HT-29 (cell line): Measurements from ENCODE around the gene TCN2. TPM values are rescaled to one million over a fixed set of nuclear protein-coding genes. Genes with fewer than 3 reads are reported as not detected.
A peak's percentile ranks its signal among the peaks of the same experiment; 100 is the strongest.
"Not testable (repeated sequence)": the region's sequence is repeated elsewhere in the genome, so short reads cannot be mapped to it uniquely, and the experiment has no call there.

Source experiments
- DNase-seq: peaks from one replicate; pipeline ENCODE4 v3.0.0-alpha.2; 2015; ENCODE audit warnings: low spot score
- total RNA-seq: library from RNA; depleted of rRNA; stranded (reverse); fragments of >200 nt; shearing (Covaris generic); gene quantifications from 2 replicates; pipeline ENCODE4 v1.2.3, GENCODE V29; 2014

The TCN2 gene
- total RNA-seq, 1 experiment from 2014 or later = 19.0 TPM

GRCh38 chr22:30609260-30610185 is 2.5 kb downstream of the TCN2 start:
- DNase-seq = peak; percentile 50

GRCh38 chr22:30610299-30610698 is 3.3 kb downstream of the TCN2 start:
- DNase-seq = no peak

- DNase-seq = no peak
Measured at GRCh38 chr22:30611197-30611596, 4.2 kb downstream of the TCN2 start.

- DNase-seq = no peak
Measured at GRCh38 chr22:30612789-30613188, 5.8 kb downstream of the TCN2 start.

- no peak for DNase-seq
Measured at GRCh38 chr22:30614268-30614667, 7.3 kb downstream of the TCN2 start.

- DNase-seq = no peak
Measured at GRCh38 chr22:30614879-30615278, 7.9 kb downstream of the TCN2 start.

GRCh38 chr22:30615543-30615954 is 8.6 kb downstream of the TCN2 start:
- DNase-seq = no peak

- no peak for DNase-seq
Measured at GRCh38 chr22:30617819-30618218, 10.8 kb downstream of the TCN2 start.

GRCh38 chr22:30619909-30620308 is 12.9 kb downstream of the TCN2 start:
- DNase-seq = not testable (repeated sequence)

GRCh38 chr22:30626413-30626812 is 19.4 kb downstream of the TCN2 start:
- DNase-seq = no peak

GRCh38 chr22:30627471-30627870 is 20.5 kb downstream of the TCN2 start:
- no peak for DNase-seq

GRCh38 chr22:30628491-30628890 is 21.5 kb downstream of the TCN2 start:
- DNase-seq = no peak

GRCh38 chr22:30631469-30631868 is 24.5 kb downstream of the TCN2 start:
- DNase-seq = not testable (repeated sequence)

GRCh38 chr22:30634471-30635233 is 27.7 kb downstream of the TCN2 start:
- peak; percentile 85 for DNase-seq

GRCh38 chr22:30635273-30636225 is 28.6 kb downstream of the TCN2 start, which contains the start of gene SLC35E4:
SLC35E4 (plus strand) TSS chr22:30635781; CDS start chr22:30636451, 670 bp downstream.
- peak; percentile 80 for DNase-seq

- DNase-seq = peak; percentile 44
Measured at GRCh38 chr22:30636226-30637077, 29.5 kb downstream of the TCN2 start.

- DNase-seq = no peak
Measured at GRCh38 chr22:30637701-30638114, 30.7 kb downstream of the TCN2 start.

GRCh38 chr22:30640361-30640760 is 33.4 kb downstream of the TCN2 start:
- DNase-seq = no peak

- DNase-seq = no peak
Measured at GRCh38 chr22:30640839-30641430, 34.0 kb downstream of the TCN2 start.
